A673 (cell line): ENCODE results near the gene SLC17A8.

ENCODE experiments used
- EZH2 ChIP-seq: fragments of 200-600 bp; sonication (generic); IDR thresholded peaks from 2 replicates; pipeline ENCODE4 v1.6.1; 2017; ENCODE audit warnings: borderline replicate concordance, low read depth, mild to moderate bottlenecking, mixed read lengths, antibody characterized with exemption, low read length; ENCODE audit not compliant: poor library complexity, severe bottlenecking
- TF ChIP-seq, protein P1 (sequence below): fragments of 300-800, 200-600 bp; sonication (generic); conservative IDR thresholded peaks from 2 replicates; pipeline ENCODE4 v1.5.1; 2017; ENCODE audit warnings: low read depth, mild to moderate bottlenecking, antibody characterized with exemption, low read length, moderate library complexity, mixed read lengths

- TF ChIP-seq, protein P1, sequence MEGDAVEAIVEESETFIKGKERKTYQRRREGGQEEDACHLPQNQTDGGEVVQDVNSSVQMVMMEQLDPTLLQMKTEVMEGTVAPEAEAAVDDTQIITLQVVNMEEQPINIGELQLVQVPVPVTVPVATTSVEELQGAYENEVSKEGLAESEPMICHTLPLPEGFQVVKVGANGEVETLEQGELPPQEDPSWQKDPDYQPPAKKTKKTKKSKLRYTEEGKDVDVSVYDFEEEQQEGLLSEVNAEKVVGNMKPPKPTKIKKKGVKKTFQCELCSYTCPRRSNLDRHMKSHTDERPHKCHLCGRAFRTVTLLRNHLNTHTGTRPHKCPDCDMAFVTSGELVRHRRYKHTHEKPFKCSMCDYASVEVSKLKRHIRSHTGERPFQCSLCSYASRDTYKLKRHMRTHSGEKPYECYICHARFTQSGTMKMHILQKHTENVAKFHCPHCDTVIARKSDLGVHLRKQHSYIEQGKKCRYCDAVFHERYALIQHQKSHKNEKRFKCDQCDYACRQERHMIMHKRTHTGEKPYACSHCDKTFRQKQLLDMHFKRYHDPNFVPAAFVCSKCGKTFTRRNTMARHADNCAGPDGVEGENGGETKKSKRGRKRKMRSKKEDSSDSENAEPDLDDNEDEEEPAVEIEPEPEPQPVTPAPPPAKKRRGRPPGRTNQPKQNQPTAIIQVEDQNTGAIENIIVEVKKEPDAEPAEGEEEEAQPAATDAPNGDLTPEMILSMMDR = no peak
- no peak for TF ChIP-seq EZH2
Observed at GRCh38 chr12:100345020-100345767, 11.7 kb upstream of the SLC17A8 start.
